RWPE2 (cell line): ENCODE results near the gene ANKAR.

Source experiments
- ATAC-seq: fragments of 200-7000 bp; cut with Tn5 transposase; 3 replicates; pipeline ENCODE4 v1.9.1; 2021; ENCODE audit warnings: low read depth
- DNase-seq: peaks from one replicate; pipeline ENCODE4 v3.0.0-alpha.2; 2020; ENCODE audit warnings: low spot score
- H3K27ac ChIP-seq: fragments of 450-650 bp; 2 replicates; pipeline ENCODE4 v1.5.1; 2017; ENCODE audit warnings: mild to moderate bottlenecking; ENCODE audit not compliant: poor library complexity, severe bottlenecking
- H3K27me3 ChIP-seq: fragments of 250-450 bp; sonication (Bioruptor Pico); 2 replicates; pipeline ENCODE4 v1.5.1; 2021; ENCODE audit warnings: mild to moderate bottlenecking, moderate library complexity; ENCODE audit not compliant: insufficient read depth, poor library complexity, severe bottlenecking
- H3K36me3 ChIP-seq: fragments of 250-450 bp; sonication (Bioruptor Pico); 2 replicates; pipeline ENCODE4 v1.5.1; 2020; ENCODE audit warnings: low read depth, mild to moderate bottlenecking, moderate library complexity
- H3K4me1 ChIP-seq: fragments of 250-450 bp; sonication (Bioruptor Pico); 2 replicates; pipeline ENCODE4 v1.5.1; 2021; ENCODE audit warnings: mild to moderate bottlenecking, moderate library complexity; ENCODE audit not compliant: insufficient read depth, poor library complexity, severe bottlenecking
- H3K4me3 ChIP-seq: fragments of 250-450 bp; sonication (Bioruptor Pico); 2 replicates; pipeline ENCODE4 v1.5.1; 2021; ENCODE audit warnings: mild to moderate bottlenecking, moderate library complexity; ENCODE audit not compliant: severe bottlenecking
- H3K9me3 ChIP-seq: fragments of 250-450 bp; sonication (Bioruptor Pico); 2 replicates; pipeline ENCODE4 v1.5.1; 2021; ENCODE audit warnings: mild to moderate bottlenecking, moderate library complexity; ENCODE audit not compliant: severe bottlenecking
- CTCF ChIP-seq: fragments of 450-650 bp; IDR thresholded peaks from one replicate; pipeline ENCODE4 v1.5.1; 2017; ENCODE audit warnings: mild to moderate bottlenecking, moderate library complexity; ENCODE audit not compliant: poor library complexity, severe bottlenecking

The ANKAR gene

GRCh38 chr2:189676471-189676870 lies 2.0 kb downstream of the ANKAR start:
- no peak for TF ChIP-seq CTCF
- Histone ChIP-seq H3K27ac (no peak overlapping the region), H3K9me3 (no peaks in the 10 kb centered on the region), H3K4me1 (no peaks in the 10 kb centered on the region), H3K27me3 (no peaks in the 10 kb centered on the region), H3K36me3 (no peaks in the 10 kb centered on the region), H3K4me3 (no peak overlapping the region)
- no peak for ATAC-seq
- DNase-seq, result no peak

- ATAC-seq (no peak), DNase-seq (no peak)
- TF ChIP-seq CTCF, result no peak
- no peaks in the 10 kb centered on the region for H3K4me1 ChIP-seq
- no peaks in the 10 kb centered on the region for H3K27me3 ChIP-seq
- H3K4me3 ChIP-seq, result no peak overlapping the region
- H3K36me3 ChIP-seq, result no peaks in the 10 kb centered on the region
- H3K27ac ChIP-seq, result no peak overlapping the region
- H3K9me3 ChIP-seq, result no peaks in the 10 kb centered on the region
Measured at GRCh38 chr2:189679226-189679625, 4.8 kb downstream of the ANKAR start.

GRCh38 chr2:189681203-189681602 lies 6.7 kb downstream of the ANKAR start:
- no peak for DNase-seq
- Histone ChIP-seq H3K27ac (no peak overlapping the region), H3K27me3 (no peaks in the 10 kb centered on the region), H3K4me1 (peaks cover 4% of the 10 kb centered on the region), H3K36me3 (no peaks in the 10 kb centered on the region), H3K4me3 (no peak overlapping the region), H3K9me3 (no peaks in the 10 kb centered on the region)
- ATAC-seq, result no peak
- no peak for TF ChIP-seq CTCF

- Histone ChIP-seq H3K4me3 (no peak overlapping the region), H3K36me3 (no peaks in the 10 kb centered on the region), H3K27me3 (no peaks in the 10 kb centered on the region), H3K27ac (no peak overlapping the region), H3K4me1 (peaks cover 5% of the 10 kb centered on the region), H3K9me3 (no peaks in the 10 kb centered on the region)
- ATAC-seq (no peak), DNase-seq (no peak)
- no peak for TF ChIP-seq CTCF
Measured at GRCh38 chr2:189681903-189682302, 7.4 kb downstream of the ANKAR start.

- H3K36me3 ChIP-seq, result no peaks in the 10 kb centered on the region
- no peak overlapping the region for H3K4me3 ChIP-seq
- no peaks in the 10 kb centered on the region for H3K27me3 ChIP-seq
- H3K9me3 ChIP-seq, result no peaks in the 10 kb centered on the region
- peak; percentile 50; the same call in 2 of the 3 replicates for ATAC-seq
- no peak for DNase-seq
- H3K4me1 ChIP-seq, result peaks cover 5% of the 10 kb centered on the region
- TF ChIP-seq CTCF, result no peak
- no peak overlapping the region for H3K27ac ChIP-seq
Measured at GRCh38 chr2:189683348-189683747, 8.9 kb downstream of the ANKAR start.
